Right kidney (tissue), 1 donor: ENCODE measurements around the gene CERK.

Experiments used
- DNase-seq: peaks from one replicate; pipeline ENCODE4 v3.0.0-alpha.2; 2016

CERK gene

GRCh38 chr22:46732513-46732912 is 5.5 kb downstream of the CERK start:
- no peak for DNase-seq

- DNase-seq: no peak
Observed at GRCh38 chr22:46732041-46732379, 6.0 kb downstream of the CERK start.

GRCh38 chr22:46731246-46732040 is 6.6 kb downstream of the CERK start:
- peak; percentile 51 for DNase-seq

- no peak for DNase-seq
Observed at GRCh38 chr22:46730568-46731245, 7.3 kb downstream of the CERK start.

GRCh38 chr22:46728470-46728869 is 9.6 kb downstream of the CERK start:
- no peak for DNase-seq

GRCh38 chr22:46727813-46728364 is 10.2 kb downstream of the CERK start:
- no peak for DNase-seq

- DNase-seq: no peak
Observed at GRCh38 chr22:46726986-46727317, 11.1 kb downstream of the CERK start.

- no peak for DNase-seq
Observed at GRCh38 chr22:46726066-46726985, 11.7 kb downstream of the CERK start.

GRCh38 chr22:46725096-46725495 is 13.0 kb downstream of the CERK start:
- DNase-seq: no peak

GRCh38 chr22:46723882-46724281 is 14.2 kb downstream of the CERK start:
- DNase-seq: no peak

GRCh38 chr22:46721501-46722085 is 16.5 kb downstream of the CERK start:
- no peak for DNase-seq

GRCh38 chr22:46719921-46720320 is 18.1 kb downstream of the CERK start:
- DNase-seq: no peak

GRCh38 chr22:46714550-46714949 is 23.5 kb downstream of the CERK start:
- DNase-seq: no peak

- DNase-seq: no peak
Observed at GRCh38 chr22:46712288-46712687, 25.8 kb downstream of the CERK start.

- no peak for DNase-seq
Observed at GRCh38 chr22:46710806-46711205, 27.2 kb downstream of the CERK start.

GRCh38 chr22:46708766-46709330 is 29.2 kb downstream of the CERK start:
- no peak for DNase-seq

- DNase-seq: no peak
Observed at GRCh38 chr22:46707827-46708570, 30.1 kb downstream of the CERK start.

GRCh38 chr22:46707305-46707704 is 30.7 kb downstream of the CERK start:
- DNase-seq: no peak

GRCh38 chr22:46706060-46706459 is 32.0 kb downstream of the CERK start:
- DNase-seq: no peak

GRCh38 chr22:46703996-46704370 is 34.1 kb downstream of the CERK start:
- DNase-seq: no peak
